HFFc6 (cell line): ENCODE measurements around the gene CCSER2. TPM values are rescaled to one million over a fixed set of nuclear protein-coding genes. Genes with fewer than 3 reads are reported as not detected.

ENCODE experiments used
- DNase-seq: peaks from one replicate; pipeline ENCODE4 v3.0.0-alpha.2; 2018
- H3K27ac Mint-ChIP-seq: 2 replicates; pipeline ENCODE4 v1.8.0; 2020; ENCODE audit warnings: mild to moderate bottlenecking, mixed read lengths
- H3K27me3 Mint-ChIP-seq: 2 replicates; pipeline ENCODE4 v1.8.0; 2021; ENCODE audit warnings: mild to moderate bottlenecking, moderate library complexity, mixed read lengths; ENCODE audit not compliant: insufficient read depth
- H3K36me3 Mint-ChIP-seq: 2 replicates; pipeline ENCODE4 v1.8.0; 2021; ENCODE audit warnings: low read depth, mixed read lengths
- H3K4me1 Mint-ChIP-seq: 2 replicates; pipeline ENCODE4 v1.8.0; 2020; ENCODE audit warnings: low read depth, mixed read lengths
- H3K4me3 Mint-ChIP-seq: 2 replicates; pipeline ENCODE4 v1.8.0; 2020; ENCODE audit warnings: mild to moderate bottlenecking, moderate library complexity, mixed read lengths
- H3K9me3 Mint-ChIP-seq: 2 replicates; pipeline ENCODE4 v1.8.0; 2020; ENCODE audit warnings: mild to moderate bottlenecking, mixed read lengths
- total RNA-seq, 6 experiments: library from RNA; stranded (reverse); fragmentation: NEBNext Ultra II Directional; extraction: Animal tissue kit (Norgen Biotek cat#: 25700); gene quantifications; 2 replicates in 1 of 6; 3 replicates in 5 of 6; pipeline ENCODE4 v1.2.3, GENCODE V29; 2021
- TF ChIP-seq, protein P1 (sequence below): fragments of 200-600 bp; sonication (generic); IDR thresholded peaks from 2 replicates; pipeline ENCODE4 v1.5.0; 2021; ENCODE audit warnings: antibody characterized with exemption, mild to moderate bottlenecking

The CCSER2 gene
- total RNA-seq, 6 experiments from 2014 or later, result 36.1 to 46.9 (median 43.0) TPM

DNA sequence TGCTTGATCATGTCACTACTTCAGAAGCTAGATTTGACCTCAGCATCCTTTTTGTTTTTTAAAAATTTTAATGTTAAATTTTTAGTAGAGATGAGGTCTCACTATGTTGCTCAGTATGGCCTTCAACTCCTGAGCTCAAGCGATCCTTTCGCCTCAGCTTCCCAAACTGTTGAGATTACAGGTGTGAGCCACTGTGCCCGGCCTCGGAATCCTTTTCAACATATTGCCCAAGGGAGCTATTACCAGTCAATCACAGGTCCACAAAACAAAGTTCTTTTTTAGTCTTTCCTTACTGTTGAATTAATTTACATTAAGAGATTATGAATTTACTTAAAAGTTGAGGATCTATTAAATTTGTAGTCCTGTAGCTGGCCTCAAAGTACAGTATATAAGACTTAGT lies 37.7 kb downstream of the CCSER2 start:
- no peaks in the 10 kb centered on the region for H3K36me3 Mint-ChIP-seq
- TF ChIP-seq, protein P1, sequence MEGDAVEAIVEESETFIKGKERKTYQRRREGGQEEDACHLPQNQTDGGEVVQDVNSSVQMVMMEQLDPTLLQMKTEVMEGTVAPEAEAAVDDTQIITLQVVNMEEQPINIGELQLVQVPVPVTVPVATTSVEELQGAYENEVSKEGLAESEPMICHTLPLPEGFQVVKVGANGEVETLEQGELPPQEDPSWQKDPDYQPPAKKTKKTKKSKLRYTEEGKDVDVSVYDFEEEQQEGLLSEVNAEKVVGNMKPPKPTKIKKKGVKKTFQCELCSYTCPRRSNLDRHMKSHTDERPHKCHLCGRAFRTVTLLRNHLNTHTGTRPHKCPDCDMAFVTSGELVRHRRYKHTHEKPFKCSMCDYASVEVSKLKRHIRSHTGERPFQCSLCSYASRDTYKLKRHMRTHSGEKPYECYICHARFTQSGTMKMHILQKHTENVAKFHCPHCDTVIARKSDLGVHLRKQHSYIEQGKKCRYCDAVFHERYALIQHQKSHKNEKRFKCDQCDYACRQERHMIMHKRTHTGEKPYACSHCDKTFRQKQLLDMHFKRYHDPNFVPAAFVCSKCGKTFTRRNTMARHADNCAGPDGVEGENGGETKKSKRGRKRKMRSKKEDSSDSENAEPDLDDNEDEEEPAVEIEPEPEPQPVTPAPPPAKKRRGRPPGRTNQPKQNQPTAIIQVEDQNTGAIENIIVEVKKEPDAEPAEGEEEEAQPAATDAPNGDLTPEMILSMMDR, result no peak
- H3K27ac Mint-ChIP-seq, result no peak overlapping the region
- H3K27me3 Mint-ChIP-seq, result no peaks in the 10 kb centered on the region; the same call in 1 of the 2 replicates
- no peak overlapping the region for H3K4me3 Mint-ChIP-seq
- H3K4me1 Mint-ChIP-seq, result peaks cover 28% of the 10 kb centered on the region
- H3K9me3 Mint-ChIP-seq, result no peaks in the 10 kb centered on the region
- no peak for DNase-seq

DNA sequence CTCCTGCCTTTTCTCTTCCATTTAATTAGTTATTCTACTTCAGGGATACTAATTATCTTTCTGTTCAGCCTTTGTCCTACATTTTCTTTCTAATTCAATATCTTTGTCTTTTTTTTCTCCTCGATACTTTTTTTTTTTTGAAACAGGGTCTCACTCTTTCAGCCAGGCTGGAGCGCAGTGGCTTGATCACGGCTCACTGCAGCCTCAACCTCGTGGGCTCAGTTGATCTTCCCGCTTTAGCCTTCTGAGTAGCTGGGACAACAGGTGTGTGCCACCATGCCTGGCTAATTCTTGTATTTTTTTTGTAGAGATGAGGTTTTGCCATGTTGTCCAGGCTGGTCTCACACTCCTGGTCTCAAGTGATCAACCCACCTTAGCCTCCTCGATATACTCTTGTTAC lies 38.9 kb downstream of the CCSER2 start:
- Mint-ChIP-seq H3K27me3 (no peaks in the 10 kb centered on the region; the same call in 1 of the 2 replicates), H3K36me3 (peaks cover 5% of the 10 kb centered on the region; the same call in 1 of the 2 replicates), H3K9me3 (no peaks in the 10 kb centered on the region), H3K4me3 (no peak overlapping the region), H3K4me1 (peaks cover 18% of the 10 kb centered on the region), H3K27ac (no peak overlapping the region)
- no peak for DNase-seq
- TF ChIP-seq, protein P1, result no peak

DNA sequence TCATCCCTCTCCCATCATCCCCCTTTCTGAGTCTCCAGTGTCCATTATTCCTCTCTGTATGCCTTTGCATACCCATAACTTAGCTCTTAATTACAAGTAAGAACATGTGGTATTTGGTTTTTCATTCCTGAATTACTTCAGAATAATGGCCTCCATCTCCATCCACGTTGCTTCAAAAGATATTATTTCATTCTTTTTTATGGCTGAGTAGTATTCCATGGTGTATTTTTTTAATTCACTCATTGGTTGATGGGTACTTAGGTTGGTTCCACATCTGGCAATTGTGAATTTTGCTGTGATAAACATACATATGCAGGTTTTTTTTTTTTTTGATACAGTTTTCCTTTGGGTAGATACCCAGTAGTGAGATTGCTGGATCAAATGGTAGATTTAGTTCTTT lies 40.4 kb downstream of the CCSER2 start:
- Mint-ChIP-seq H3K36me3 (peaks cover 5% of the 10 kb centered on the region; the same call in 1 of the 2 replicates), H3K4me3 (no peak overlapping the region), H3K27ac (no peak overlapping the region), H3K27me3 (no peaks in the 10 kb centered on the region; the same call in 1 of the 2 replicates), H3K4me1 (peaks cover 10% of the 10 kb centered on the region; the same call in 1 of the 2 replicates), H3K9me3 (no peaks in the 10 kb centered on the region)
- TF ChIP-seq, protein P1, result no peak
- no peak for DNase-seq

DNA sequence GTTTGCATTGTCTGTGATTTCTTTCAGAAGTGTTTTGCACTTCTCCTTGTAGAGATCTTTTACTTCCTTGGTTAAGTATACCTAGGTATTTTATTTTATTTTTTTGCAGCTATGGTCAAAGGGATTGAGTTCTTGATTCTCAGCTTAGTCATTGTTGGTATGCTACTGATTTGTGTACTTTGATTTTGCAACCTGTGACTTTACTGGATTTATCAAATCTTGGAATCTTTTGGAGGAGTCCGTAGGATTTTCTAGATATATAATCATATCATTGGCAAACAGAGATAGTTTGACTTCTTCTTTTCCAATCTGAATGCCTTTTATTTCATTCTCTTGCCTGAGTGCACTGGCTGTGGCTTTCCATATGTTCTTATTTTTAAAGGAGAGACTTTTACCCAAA lies 41.9 kb downstream of the CCSER2 start:
- Mint-ChIP-seq H3K27ac (no peak overlapping the region), H3K4me1 (peaks cover 10% of the 10 kb centered on the region; the same call in 1 of the 2 replicates), H3K36me3 (peaks cover 5% of the 10 kb centered on the region; the same call in 1 of the 2 replicates), H3K9me3 (no peaks in the 10 kb centered on the region), H3K4me3 (no peak overlapping the region), H3K27me3 (no peaks in the 10 kb centered on the region)
- TF ChIP-seq, protein P1, result no peak
- DNase-seq, result no peak

DNA sequence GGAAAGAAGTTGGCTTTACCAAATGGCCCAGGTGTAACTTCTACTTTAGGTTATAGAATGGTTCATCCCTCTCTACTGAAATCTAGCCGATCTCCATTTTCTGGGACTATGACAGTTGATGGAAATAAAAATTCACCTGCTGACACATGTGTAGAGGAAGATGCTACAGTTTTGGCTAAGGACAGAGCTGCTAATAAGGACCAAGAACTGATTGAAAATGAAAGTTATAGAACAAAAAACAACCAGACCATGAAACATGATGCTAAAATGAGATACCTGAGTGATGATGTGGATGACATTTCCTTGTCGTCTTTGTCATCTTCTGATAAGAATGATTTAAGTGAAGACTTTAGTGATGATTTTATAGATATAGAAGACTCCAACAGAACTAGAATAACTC lies 43.6 kb downstream of the CCSER2 start:
- DNase-seq, result no peak
- Mint-ChIP-seq H3K4me1 (peaks cover 10% of the 10 kb centered on the region; the same call in 1 of the 2 replicates), H3K9me3 (no peaks in the 10 kb centered on the region), H3K36me3 (peaks cover 5% of the 10 kb centered on the region; the same call in 1 of the 2 replicates), H3K27ac (no peak overlapping the region), H3K4me3 (no peak overlapping the region), H3K27me3 (no peaks in the 10 kb centered on the region)
- TF ChIP-seq, protein P1, result no peak
